ENCODE measurements around the gene KRT73. TPM values are rescaled to one million over a fixed set of nuclear protein-coding genes. Genes with fewer than 3 reads are reported as not detected.

Gene KRT73
- total and polyA plus RNA-seq, 9 of the 15 experiments (the other 6 are each of a cell fraction or from before 2014, with no cell fraction given) = 0.09 to 0.18 (median 0.13) TPM; not detected in 5

DNA sequence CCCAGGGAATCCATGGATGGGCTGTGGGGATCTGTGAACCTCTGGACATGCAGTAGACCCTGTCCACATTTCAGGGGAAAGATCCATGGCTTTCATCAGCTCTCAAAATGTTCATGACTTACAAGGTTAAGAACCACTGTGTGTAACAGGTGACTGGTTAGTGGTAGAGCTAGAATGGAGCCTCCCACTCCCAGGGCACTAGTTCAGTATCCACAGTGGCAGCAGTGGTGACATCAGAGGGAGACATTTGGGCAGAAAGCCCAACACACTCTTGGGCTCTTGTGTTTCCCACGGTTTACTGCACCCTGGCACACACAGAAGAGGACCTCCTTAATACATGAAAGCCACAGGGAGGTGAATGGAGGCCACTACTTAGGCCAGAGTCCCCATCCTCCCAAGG, 53.8 kb downstream of the KRT73 start (continued):
- TF ChIP-seq, protein P1, sequence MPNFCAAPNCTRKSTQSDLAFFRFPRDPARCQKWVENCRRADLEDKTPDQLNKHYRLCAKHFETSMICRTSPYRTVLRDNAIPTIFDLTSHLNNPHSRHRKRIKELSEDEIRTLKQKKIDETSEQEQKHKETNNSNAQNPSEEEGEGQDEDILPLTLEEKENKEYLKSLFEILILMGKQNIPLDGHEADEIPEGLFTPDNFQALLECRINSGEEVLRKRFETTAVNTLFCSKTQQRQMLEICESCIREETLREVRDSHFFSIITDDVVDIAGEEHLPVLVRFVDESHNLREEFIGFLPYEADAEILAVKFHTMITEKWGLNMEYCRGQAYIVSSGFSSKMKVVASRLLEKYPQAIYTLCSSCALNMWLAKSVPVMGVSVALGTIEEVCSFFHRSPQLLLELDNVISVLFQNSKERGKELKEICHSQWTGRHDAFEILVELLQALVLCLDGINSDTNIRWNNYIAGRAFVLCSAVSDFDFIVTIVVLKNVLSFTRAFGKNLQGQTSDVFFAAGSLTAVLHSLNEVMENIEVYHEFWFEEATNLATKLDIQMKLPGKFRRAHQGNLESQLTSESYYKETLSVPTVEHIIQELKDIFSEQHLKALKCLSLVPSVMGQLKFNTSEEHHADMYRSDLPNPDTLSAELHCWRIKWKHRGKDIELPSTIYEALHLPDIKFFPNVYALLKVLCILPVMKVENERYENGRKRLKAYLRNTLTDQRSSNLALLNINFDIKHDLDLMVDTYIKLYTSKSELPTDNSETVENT (CRISPR knock-in tag; IDR thresholded peaks at IDR 0.05) = no peak
- no peak for TF ChIP-seq ZFPM2 (CRISPR knock-in tag; IDR thresholded peaks at IDR 0.05)

DNA sequence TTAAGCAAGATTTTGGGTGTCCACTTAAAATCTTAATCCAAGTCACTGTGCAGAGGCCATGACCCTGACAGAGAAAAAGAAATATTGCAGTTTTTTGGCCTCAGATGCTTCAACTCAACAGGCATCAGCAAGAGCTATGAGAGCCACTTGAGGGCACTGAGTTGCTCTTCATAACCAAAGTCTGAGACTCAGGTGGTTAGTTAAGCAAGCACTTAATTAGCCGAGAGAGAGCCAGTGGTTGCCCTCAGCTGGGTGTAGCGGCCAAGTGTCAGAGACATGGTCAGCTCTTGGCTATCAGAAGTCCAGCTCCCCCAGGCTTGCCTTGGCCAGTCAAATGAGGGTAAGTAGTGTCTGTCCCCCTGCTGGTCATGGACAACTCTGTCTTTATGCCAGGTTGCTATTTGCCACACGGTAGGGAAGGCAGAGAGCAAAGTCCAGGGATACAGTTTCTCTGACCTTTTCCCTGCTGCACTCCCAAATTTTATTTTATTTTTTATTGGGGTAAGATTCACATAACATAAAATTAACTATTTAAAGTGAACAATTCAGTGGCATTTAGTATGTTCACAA, 56.4 kb downstream of the KRT73 start:
- Histone ChIP-seq H4K20me1 (replicated peaks; ENCODE audit: control insufficient read depth, insufficient read depth, low read length) (no peaks in the 10 kb centered on the region), H3K9ac (ENCODE audit: insufficient read depth in 1 of 2, low read depth in 2 of 2, low read length in 2 of 2) (no peak overlapping the region), H3K36me3 (ENCODE audit: control insufficient read depth, insufficient read depth, low read length) (no peaks in the 10 kb centered on the region), H3K4me1 (replicated peaks in 1 of 2; ENCODE audit: control insufficient read depth in 2 of 2, insufficient read depth in 2 of 2, low read length in 2 of 2) (peaks cover 0 to 3% of the 10 kb centered on the region in 2 experiments; a peak in 1 of 5 replicates), H3K4me2 (ENCODE audit: insufficient read depth, low read length) (no peak overlapping the region), H3K27me3 (ENCODE audit: control insufficient read depth in 2 of 2, insufficient read depth in 2 of 2, low read length in 2 of 2) (peaks cover 3 to 36% of the 10 kb centered on the region in 2 experiments; a peak in 2 of 5 replicates), H3K79me2 (ENCODE audit: control insufficient read depth, insufficient read depth, low read length) (no peaks in the 10 kb centered on the region), H3K4me3 (no peak overlapping the region), H3K9me3 (replicated peaks; ENCODE audit: control insufficient read depth, insufficient read depth, low read depth, low read length) (no peaks in the 10 kb centered on the region), H2AFZ (ENCODE audit: low read depth, low read length) (no peak overlapping the region), H3K27ac (ENCODE audit: extremely low read depth, low read depth, low read length) (no peak overlapping the region), H3K9me1 (ENCODE audit: control insufficient read depth, insufficient read depth, low read length) (peaks cover 3% of the 10 kb centered on the region)
- peak; percentile 6 to 24 (median 19) for DNase-seq (ENCODE audit: extremely low read depth in 1 of 4, low spot score in 3 of 4)
- no TSS peak for BruUV-seq (replicated peaks)
- intact Hi-C loops (cut with micrococcal nuclease) (no loop called here), in situ Hi-C loops (cut with MboI) (no loop called here)
- ChIA-PET CTCF (ENCODE audit: low intra/inter-chr PET ratio) (no interaction called here), POLR2A (interaction anchor here (0.8 to 1.0 kb wide), 2 partner anchors 147 to 320 kb away, joined by 3 to 4 read pairs; no protein-coding TSS in a partner anchor)
- WGBS (ENCODE audit: insufficient coverage, low coverage, missing lambda C conversion rate) = 3% methylated on average over 3 of the region's 3 CpGs
- no peak for TF ChIP-seq CBX1 (IDR thresholded peaks at IDR 0.05; ENCODE audit: low read depth)
- peak in 1 of 2 experiments; percentile 32; a peak in 1 of 4 replicates for TF ChIP-seq RAD21 (CRISPR knock-in tag; conservative IDR thresholded peaks at IDR 0.05 in 1 of 2, IDR thresholded peaks at IDR 0.05 in 1 of 2)
- TF ChIP-seq, protein P2, sequence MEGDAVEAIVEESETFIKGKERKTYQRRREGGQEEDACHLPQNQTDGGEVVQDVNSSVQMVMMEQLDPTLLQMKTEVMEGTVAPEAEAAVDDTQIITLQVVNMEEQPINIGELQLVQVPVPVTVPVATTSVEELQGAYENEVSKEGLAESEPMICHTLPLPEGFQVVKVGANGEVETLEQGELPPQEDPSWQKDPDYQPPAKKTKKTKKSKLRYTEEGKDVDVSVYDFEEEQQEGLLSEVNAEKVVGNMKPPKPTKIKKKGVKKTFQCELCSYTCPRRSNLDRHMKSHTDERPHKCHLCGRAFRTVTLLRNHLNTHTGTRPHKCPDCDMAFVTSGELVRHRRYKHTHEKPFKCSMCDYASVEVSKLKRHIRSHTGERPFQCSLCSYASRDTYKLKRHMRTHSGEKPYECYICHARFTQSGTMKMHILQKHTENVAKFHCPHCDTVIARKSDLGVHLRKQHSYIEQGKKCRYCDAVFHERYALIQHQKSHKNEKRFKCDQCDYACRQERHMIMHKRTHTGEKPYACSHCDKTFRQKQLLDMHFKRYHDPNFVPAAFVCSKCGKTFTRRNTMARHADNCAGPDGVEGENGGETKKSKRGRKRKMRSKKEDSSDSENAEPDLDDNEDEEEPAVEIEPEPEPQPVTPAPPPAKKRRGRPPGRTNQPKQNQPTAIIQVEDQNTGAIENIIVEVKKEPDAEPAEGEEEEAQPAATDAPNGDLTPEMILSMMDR (IDR thresholded peaks at IDR 0.05 in 2 of 3, conservative IDR thresholded peaks at IDR 0.05 in 1 of 3; ENCODE audit: insufficient read depth in 2 of 3, low read depth in 1 of 3, low read length in 3 of 3) = peak; percentile 25 to 38 (median 35); a peak in 2 of 6 replicates
- peak; percentile 59; the same call in 2 of the 3 replicates for ATAC-seq
- peak; percentile 26 for FAIRE-seq
